BE2C (cell line): ENCODE results near the gene SH2D1B. TPM values are rescaled to one million over a fixed set of nuclear protein-coding genes. Genes with fewer than 3 reads are reported as not detected.
"Not testable (repeated sequence)": the region's sequence is repeated elsewhere in the genome, so short reads cannot be mapped to it uniquely, and the experiment has no call there.

Experiments used
- DNase-seq: peaks from one replicate; pipeline ENCODE4 v3.0.0-alpha.2; 2020
- H3K27me3 ChIP-seq: fragments of 250-450 bp; sonication (Bioruptor Pico); 2 replicates; pipeline ENCODE4 v1.5.1; 2020; ENCODE audit warnings: mild to moderate bottlenecking
- H3K36me3 ChIP-seq: fragments of 250-450 bp; sonication (Bioruptor Pico); 2 replicates; pipeline ENCODE4 v1.5.1; 2020; ENCODE audit warnings: mild to moderate bottlenecking
- H3K4me1 ChIP-seq: fragments of 250-450 bp; sonication (Bioruptor Pico); 2 replicates; pipeline ENCODE4 v1.5.1; 2020
- H3K4me3 ChIP-seq: 2 replicates; pipeline ENCODE4 v1.5.1; 2011; ENCODE audit warnings: low read depth, low read length
- H3K9me3 ChIP-seq: fragments of 250-450 bp; sonication (Bioruptor Pico); 2 replicates; pipeline ENCODE4 v1.5.1; 2020
- CTCF ChIP-seq: IDR thresholded peaks from 2 replicates; pipeline ENCODE4 v1.5.1; 2012; ENCODE audit warnings: mild to moderate bottlenecking, low read depth, low read length
- polyA plus RNA-seq: library from polyadenylated mRNA; unstranded; fragments of >200 nt; gene quantifications from one replicate; pipeline ENCODE4 v1.2.1, GENCODE V29; 2012; ENCODE audit warnings: low read depth, missing spikeins; ENCODE audit not compliant: insufficient read length, insufficient read depth

SH2D1B gene
- not detected for polyA plus RNA-seq

DNA sequence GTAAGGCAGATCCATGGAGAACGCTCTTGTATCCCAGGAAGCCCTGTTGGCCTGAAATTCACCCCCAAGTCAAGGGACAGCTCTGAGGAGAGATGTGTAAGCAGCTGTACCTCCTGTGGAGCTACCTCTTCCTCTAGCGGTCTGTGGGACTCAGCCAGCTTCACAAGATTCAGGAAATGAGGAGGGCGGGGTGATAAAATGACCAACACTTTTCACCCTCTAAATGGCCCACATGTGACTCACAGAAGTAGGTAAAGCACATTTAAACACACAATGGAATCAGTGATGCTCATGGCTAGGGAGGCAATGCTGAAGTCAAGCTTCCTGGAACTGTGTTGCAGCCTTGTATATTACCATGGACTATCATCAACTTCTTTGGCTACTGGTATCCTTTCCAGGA is at the start of gene SH2D1B:
Gene SH2D1B, minus strand, starts transcription at position 135 of the 400 bp plus-strand sequence. Its CDS starts 120 bp downstream, at position 15.
- Histone ChIP-seq H3K36me3 (no peaks in the 10 kb centered on the region), H3K9me3 (no peaks in the 10 kb centered on the region), H3K27me3 (no peaks in the 10 kb centered on the region), H3K4me3 (no peak within 1 kb of the TSS), H3K4me1 (no peaks in the 10 kb centered on the region)
- TF ChIP-seq CTCF, result no peak
- DNase-seq, result no peak

- Histone ChIP-seq H3K36me3 (no peaks in the 10 kb centered on the region), H3K27me3 (no peaks in the 10 kb centered on the region), H3K4me3 (no peak overlapping the region), H3K9me3 (no peaks in the 10 kb centered on the region), H3K4me1 (no peaks in the 10 kb centered on the region)
- DNase-seq, result no peak
- TF ChIP-seq CTCF, result no peak
Measured at GRCh38 chr1:162458236-162458635, 46.3 kb upstream of the SH2D1B start.

GRCh38 chr1:162456323-162456722 is 44.4 kb upstream of the SH2D1B start:
- no peak for TF ChIP-seq CTCF
- Histone ChIP-seq H3K27me3 (no peaks in the 10 kb centered on the region), H3K9me3 (no peaks in the 10 kb centered on the region), H3K36me3 (no peaks in the 10 kb centered on the region), H3K4me3 (no peak overlapping the region), H3K4me1 (no peaks in the 10 kb centered on the region)
- no peak for DNase-seq

GRCh38 chr1:162454361-162454760 is 42.4 kb upstream of the SH2D1B start:
- H3K9me3 ChIP-seq, H3K27me3 ChIP-seq, H3K4me1 ChIP-seq, DNase-seq, H3K36me3 ChIP-seq, H3K4me3 ChIP-seq: not testable (repeated sequence)

DNA sequence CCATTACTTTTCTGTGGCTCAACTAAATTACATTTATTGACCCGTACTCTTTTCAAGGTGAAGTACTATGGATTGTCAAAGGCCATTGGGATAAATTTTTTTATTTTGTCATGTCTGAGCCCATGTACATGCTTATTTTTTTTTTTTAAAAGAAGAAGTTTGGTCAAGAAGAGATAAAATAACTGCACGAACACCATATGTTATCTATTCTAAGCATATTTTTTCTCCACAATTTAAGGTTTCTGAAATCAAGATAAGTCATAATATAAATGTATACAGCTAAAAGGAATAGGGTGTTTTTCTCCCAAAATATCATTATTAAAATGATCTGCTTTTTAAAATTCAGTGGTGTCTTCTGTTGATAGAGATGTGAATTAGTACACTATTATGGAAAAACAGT is 35.0 kb upstream of the SH2D1B start:
- Histone ChIP-seq H3K36me3 (no peaks in the 10 kb centered on the region), H3K4me1 (no peaks in the 10 kb centered on the region), H3K27me3 (peaks cover 21% of the 10 kb centered on the region), H3K4me3 (no peak overlapping the region), H3K9me3 (no peaks in the 10 kb centered on the region; the same call in 1 of the 2 replicates)
- DNase-seq, result no peak
- TF ChIP-seq CTCF, result no peak

- Histone ChIP-seq H3K9me3 (no peaks in the 10 kb centered on the region; the same call in 1 of the 2 replicates), H3K4me3 (no peak overlapping the region), H3K27me3 (peaks cover 25% of the 10 kb centered on the region), H3K36me3 (no peaks in the 10 kb centered on the region), H3K4me1 (no peaks in the 10 kb centered on the region)
- DNase-seq, result no peak
- TF ChIP-seq CTCF, result no peak
Measured at GRCh38 chr1:162444903-162445302, 33.0 kb upstream of the SH2D1B start.

GRCh38 chr1:162432977-162433713 is 21.2 kb upstream of the SH2D1B start:
- H3K27me3 ChIP-seq, result not testable (repeated sequence)

More at GRCh38 chr1:162432977-162433713, 21.2 kb upstream of the SH2D1B start:
- H3K9me3 ChIP-seq, H3K4me3 ChIP-seq, H3K4me1 ChIP-seq, DNase-seq, H3K36me3 ChIP-seq: not testable (repeated sequence)
